ENCODE results near the gene PPP2R3B.

DNA sequence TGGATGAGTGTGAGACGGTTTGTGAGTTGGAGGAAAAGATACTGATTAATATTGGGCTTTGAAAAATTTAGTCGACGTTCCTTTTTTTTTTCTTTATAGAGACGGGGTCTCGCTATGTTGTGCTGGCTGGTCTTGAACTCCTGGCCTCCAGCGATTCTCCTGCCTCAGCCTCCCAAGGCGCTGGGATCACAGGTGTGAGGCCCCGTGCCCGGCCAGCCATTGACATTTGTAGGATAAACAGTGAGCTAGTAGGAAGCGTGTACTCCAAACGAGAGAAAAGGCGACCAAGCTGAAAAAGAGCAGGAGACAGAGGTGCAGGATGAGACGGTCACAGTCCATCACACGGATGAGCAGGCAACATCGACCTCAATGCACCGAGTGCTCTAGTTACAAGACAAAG, 19.4 kb downstream of the PPP2R3B start:
- TF ChIP-seq POLR2AphosphoS5 (IDR thresholded peaks at IDR 0.05; ENCODE audit: low read depth): no peak
- TF ChIP-seq, protein P1, sequence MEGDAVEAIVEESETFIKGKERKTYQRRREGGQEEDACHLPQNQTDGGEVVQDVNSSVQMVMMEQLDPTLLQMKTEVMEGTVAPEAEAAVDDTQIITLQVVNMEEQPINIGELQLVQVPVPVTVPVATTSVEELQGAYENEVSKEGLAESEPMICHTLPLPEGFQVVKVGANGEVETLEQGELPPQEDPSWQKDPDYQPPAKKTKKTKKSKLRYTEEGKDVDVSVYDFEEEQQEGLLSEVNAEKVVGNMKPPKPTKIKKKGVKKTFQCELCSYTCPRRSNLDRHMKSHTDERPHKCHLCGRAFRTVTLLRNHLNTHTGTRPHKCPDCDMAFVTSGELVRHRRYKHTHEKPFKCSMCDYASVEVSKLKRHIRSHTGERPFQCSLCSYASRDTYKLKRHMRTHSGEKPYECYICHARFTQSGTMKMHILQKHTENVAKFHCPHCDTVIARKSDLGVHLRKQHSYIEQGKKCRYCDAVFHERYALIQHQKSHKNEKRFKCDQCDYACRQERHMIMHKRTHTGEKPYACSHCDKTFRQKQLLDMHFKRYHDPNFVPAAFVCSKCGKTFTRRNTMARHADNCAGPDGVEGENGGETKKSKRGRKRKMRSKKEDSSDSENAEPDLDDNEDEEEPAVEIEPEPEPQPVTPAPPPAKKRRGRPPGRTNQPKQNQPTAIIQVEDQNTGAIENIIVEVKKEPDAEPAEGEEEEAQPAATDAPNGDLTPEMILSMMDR (IDR thresholded peaks at IDR 0.05; ENCODE audit: insufficient read depth, low read length): no peak

All from HL-60 (cell line).